Calu3 (cell line): ENCODE measurements around the gene C5orf63. TPM values are rescaled to one million over a fixed set of nuclear protein-coding genes. Genes with fewer than 3 reads are reported as not detected.
A peak's percentile ranks its signal among the peaks of the same experiment; 100 is the strongest.

Source experiments
- BruUV-seq: library from RNA; stranded (reverse); fragments of 400-500 nt; replicated peaks from 2 replicates; lab custom pipeline; 2021; lab: Mats Ljungman, UMichigan
- CTCF ChIA-PET: fragments of 300-600 bp; sonication (Branson Sonifier 250); formaldehyde crosslinking; loops from one replicate; lab custom pipeline; 2022; ENCODE audit warnings: antibody characterized with exemption; lab: Charles Lee
- DNase-seq: peaks from one replicate; pipeline ENCODE4 v3.0.0; 2022
- H3K27ac Mint-ChIP-seq: one replicate; pipeline ENCODE4 v1.8.0; 2022; ENCODE audit warnings: mixed read lengths; ENCODE audit not compliant: unreplicated experiment
- H3K27me3 Mint-ChIP-seq: one replicate; pipeline ENCODE4 v1.8.0; 2022; ENCODE audit warnings: mixed read lengths; ENCODE audit not compliant: unreplicated experiment
- H3K36me3 Mint-ChIP-seq: one replicate; pipeline ENCODE4 v1.8.0; 2022; ENCODE audit warnings: mild to moderate bottlenecking, moderate library complexity, mixed read lengths; ENCODE audit not compliant: insufficient read depth, unreplicated experiment
- H3K4me1 Mint-ChIP-seq: one replicate; pipeline ENCODE4 v1.8.0; 2022; ENCODE audit warnings: mild to moderate bottlenecking, low read depth, mixed read lengths; ENCODE audit not compliant: unreplicated experiment
- H3K4me3 Mint-ChIP-seq: one replicate; pipeline ENCODE4 v1.8.0; 2022; ENCODE audit warnings: mild to moderate bottlenecking, low read depth, moderate library complexity, mixed read lengths; ENCODE audit not compliant: unreplicated experiment
- H3K9me3 Mint-ChIP-seq: one replicate; pipeline ENCODE4 v1.8.0; 2022; ENCODE audit warnings: low read depth, mixed read lengths; ENCODE audit not compliant: unreplicated experiment
- CTCF ChIP-seq: fragments of 200-600 bp; IDR thresholded peaks from one replicate; pipeline ENCODE4 v1.8.0; 2022; ENCODE audit warnings: antibody characterized with exemption; ENCODE audit not compliant: unreplicated experiment
- intact Hi-C: fragments of 100-400 bp; cut with micrococcal nuclease; formaldehyde crosslinking; loops from one replicate; pipeline ENCODE4 v1.10.0; 2022; ENCODE audit not compliant: unreplicated experiment
- total RNA-seq: library from RNA; stranded (reverse); gene quantifications from 2 replicates; pipeline ENCODE4 v1.2.3, GENCODE V29; 2022

The C5orf63 gene
- total RNA-seq, 1 experiment from 2014 or later, result 13.2 TPM

- Mint-ChIP-seq H3K4me1 (no peaks in the 10 kb centered on the region), H3K9me3 (no peaks in the 10 kb centered on the region), H3K4me3 (no peak overlapping the region), H3K27ac (no peak overlapping the region), H3K36me3 (no peaks in the 10 kb centered on the region), H3K27me3 (no peaks in the 10 kb centered on the region)
- peak; percentile 47 for DNase-seq
- CTCF ChIA-PET, result no interaction called here
- no TSS peak for BruUV-seq
- TF ChIP-seq CTCF, result no peak
- intact Hi-C loops, result no loop called here
These were observed 14.9 kb upstream of the C5orf63 start for GRCh38 chr5:127088251-127088650.

- Mint-ChIP-seq H3K36me3 (no peaks in the 10 kb centered on the region), H3K9me3 (no peaks in the 10 kb centered on the region), H3K27ac (no peak overlapping the region), H3K27me3 (no peaks in the 10 kb centered on the region), H3K4me3 (no peak overlapping the region), H3K4me1 (no peaks in the 10 kb centered on the region)
- no peak for DNase-seq
- TF ChIP-seq CTCF, result no peak
- CTCF ChIA-PET, result no interaction called here
- intact Hi-C loops, result no loop called here
- no TSS peak for BruUV-seq
These were observed 13.3 kb upstream of the C5orf63 start for GRCh38 chr5:127086589-127086988.

- no peaks in the 10 kb centered on the region for H3K4me1 Mint-ChIP-seq
- H3K27ac Mint-ChIP-seq, result no peak overlapping the region
- no peaks in the 10 kb centered on the region for H3K9me3 Mint-ChIP-seq
- TF ChIP-seq CTCF, result no peak
- intact Hi-C loops, result no loop called here
- BruUV-seq, result no TSS peak
- no peaks in the 10 kb centered on the region for H3K36me3 Mint-ChIP-seq
- no peak overlapping the region for H3K4me3 Mint-ChIP-seq
- CTCF ChIA-PET, result no interaction called here
- DNase-seq, result no peak
- no peaks in the 10 kb centered on the region for H3K27me3 Mint-ChIP-seq
These were observed 12.5 kb upstream of the C5orf63 start for GRCh38 chr5:127085796-127086195.

GRCh38 chr5:127085371-127085770 is 12.1 kb upstream of the C5orf63 start:
- intact Hi-C loops, result no loop called here
- Mint-ChIP-seq H3K27me3 (no peaks in the 10 kb centered on the region), H3K4me3 (no peak overlapping the region), H3K36me3 (no peaks in the 10 kb centered on the region), H3K4me1 (no peaks in the 10 kb centered on the region), H3K27ac (no peak overlapping the region), H3K9me3 (no peaks in the 10 kb centered on the region)
- BruUV-seq, result no TSS peak
- DNase-seq, result no peak
- no peak for TF ChIP-seq CTCF
- CTCF ChIA-PET, result no interaction called here

- CTCF ChIA-PET, result no interaction called here
- no peak for TF ChIP-seq CTCF
- H3K9me3 Mint-ChIP-seq, result no peaks in the 10 kb centered on the region
- no TSS peak for BruUV-seq
- no peaks in the 10 kb centered on the region for H3K27me3 Mint-ChIP-seq
- no peak overlapping the region for H3K27ac Mint-ChIP-seq
- intact Hi-C loops, result no loop called here
- H3K36me3 Mint-ChIP-seq, result no peaks in the 10 kb centered on the region
- no peaks in the 10 kb centered on the region for H3K4me1 Mint-ChIP-seq
- no peak for DNase-seq
- no peak overlapping the region for H3K4me3 Mint-ChIP-seq
These were observed 11.4 kb upstream of the C5orf63 start for GRCh38 chr5:127084656-127085055.
